ENCODE results near the gene WIZ.
A peak's percentile ranks its signal among the peaks of the same experiment; 100 is the strongest.

WIZ gene

DNA sequence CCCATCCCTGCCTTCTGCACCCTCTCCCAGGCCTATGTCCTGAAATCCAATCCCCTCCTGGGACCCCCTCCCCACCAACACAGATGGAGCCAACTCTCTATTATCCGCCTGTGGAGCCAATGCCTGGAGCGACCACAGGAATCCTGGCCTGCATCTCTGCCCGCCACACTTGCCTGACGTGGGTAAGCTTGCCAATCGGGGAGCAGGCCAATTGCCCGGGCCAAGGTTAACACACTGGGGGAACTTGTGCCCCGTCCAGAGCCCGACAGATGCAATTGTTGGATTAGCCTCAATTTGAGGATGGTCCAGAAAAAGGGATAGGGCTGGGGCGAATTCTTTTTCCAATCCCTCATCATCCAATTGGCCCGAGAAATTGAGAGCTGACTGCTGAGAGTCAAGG is 5.9 kb downstream of the WIZ start:
- ATAC-seq (no peak), DNase-seq (no peak)

DNA sequence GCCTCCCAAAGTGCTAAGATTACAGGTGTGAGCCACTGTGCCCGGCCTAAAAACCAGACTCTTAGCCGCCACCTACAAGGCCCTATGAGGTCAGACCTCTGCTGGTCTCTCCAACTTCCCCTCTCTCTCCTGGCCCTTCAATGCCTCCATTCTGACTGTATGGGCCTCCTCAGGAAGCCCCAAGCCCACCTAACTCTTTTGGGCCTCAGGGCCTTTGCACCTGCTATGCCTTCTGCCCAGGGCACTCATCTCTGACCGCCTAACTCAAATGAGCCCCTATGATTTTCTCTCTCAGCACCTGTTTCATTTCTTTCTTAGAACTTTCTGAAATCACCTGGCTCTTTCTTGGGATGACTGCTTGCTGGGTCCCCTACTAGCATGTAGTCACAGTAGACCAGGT is 6.4 kb downstream of the WIZ start:
- no peak for ATAC-seq
- DNase-seq = no peak

GRCh38 chr19:15442142-15442920 is 7.4 kb downstream of the WIZ start:
- no peak for DNase-seq
- no peak for ATAC-seq

DNA sequence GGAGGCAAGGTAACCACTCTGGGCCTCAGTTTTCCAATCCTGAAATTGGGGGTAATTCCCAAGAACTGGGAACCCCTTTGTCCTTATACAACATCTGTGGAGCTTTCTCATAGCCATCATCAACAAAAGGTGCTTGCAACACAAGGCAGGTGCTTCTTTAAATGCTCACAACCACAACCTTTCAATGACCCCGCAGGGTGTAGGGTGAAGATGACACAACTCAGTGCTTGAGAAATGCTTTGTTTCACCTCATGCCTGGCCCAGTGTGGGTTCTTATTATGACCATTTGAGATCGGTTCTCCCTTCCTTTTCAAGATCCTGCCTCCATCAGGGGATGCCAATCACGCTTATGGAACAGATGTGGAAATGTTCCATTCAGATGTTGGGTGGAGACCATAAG is 8.4 kb downstream of the WIZ start:
- DNase-seq (no peak), ATAC-seq (no peak)

- no peak for DNase-seq
- ATAC-seq = no peak
Measured at GRCh38 chr19:15439821-15440641, 9.7 kb downstream of the WIZ start.

DNA sequence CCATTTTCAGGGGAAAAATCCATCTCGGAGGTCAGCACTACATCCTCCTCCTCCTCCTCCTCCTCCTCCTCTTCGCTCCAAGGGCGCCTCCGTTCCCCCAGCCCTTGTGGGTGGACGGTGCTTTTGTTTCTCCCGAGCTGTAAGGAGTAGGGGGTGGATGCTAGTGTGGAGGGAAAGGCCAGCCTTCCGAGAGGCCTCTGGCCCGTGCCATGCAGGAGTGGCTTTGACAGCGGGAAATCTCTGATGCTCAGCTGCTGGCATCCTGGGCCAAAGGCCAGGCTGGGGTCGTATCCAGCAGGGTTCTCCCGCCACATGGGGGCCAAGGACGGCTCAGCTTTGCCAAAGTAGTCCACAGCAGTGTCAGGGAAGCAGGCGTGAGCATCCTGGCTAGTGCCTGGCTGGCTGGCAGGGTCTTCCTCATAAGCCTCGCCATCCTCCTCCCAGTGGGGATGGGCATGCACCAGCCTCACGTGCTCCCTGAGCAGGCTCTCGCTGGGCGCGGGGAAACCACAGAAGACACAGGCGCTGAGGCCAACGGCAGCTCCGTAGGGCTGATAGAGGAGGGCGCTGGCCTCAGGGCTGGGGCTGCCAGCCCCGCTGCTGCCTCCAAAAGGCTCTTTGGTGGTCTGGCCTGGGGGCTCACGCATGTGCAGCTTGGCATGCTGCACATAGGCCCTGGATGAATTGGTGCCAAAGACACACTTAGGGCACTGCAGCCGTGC is 10.5 kb downstream of the WIZ start:
- ATAC-seq (no peak), DNase-seq (no peak)

DNA sequence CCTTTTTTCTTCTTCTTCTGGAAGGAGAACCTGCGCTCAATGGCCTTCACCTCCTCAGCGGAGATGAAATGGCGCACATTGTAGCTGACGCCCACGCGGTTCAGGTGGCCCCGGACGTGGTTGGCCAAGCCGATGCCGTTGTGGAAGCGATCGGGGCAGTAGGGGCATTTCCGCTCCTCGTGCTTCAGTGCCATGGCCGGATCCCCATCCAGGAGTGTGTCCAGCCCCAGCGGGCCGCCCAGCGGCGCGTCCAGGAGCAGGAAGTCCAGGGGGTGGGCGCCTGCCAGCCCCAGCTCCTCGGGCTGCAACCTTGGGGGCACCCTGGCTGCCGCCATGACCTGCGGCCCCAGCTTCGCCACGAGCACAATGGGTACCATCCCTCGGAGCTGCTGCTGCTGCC is 11.2 kb downstream of the WIZ start:
- no peak for DNase-seq
- no peak for ATAC-seq

GRCh38 chr19:15438124-15438496 is 11.6 kb downstream of the WIZ start:
- DNase-seq (no peak), ATAC-seq (no peak)

- ATAC-seq (no peak), DNase-seq (no peak)
Measured at GRCh38 chr19:15437355-15438123, 12.2 kb downstream of the WIZ start.

DNA sequence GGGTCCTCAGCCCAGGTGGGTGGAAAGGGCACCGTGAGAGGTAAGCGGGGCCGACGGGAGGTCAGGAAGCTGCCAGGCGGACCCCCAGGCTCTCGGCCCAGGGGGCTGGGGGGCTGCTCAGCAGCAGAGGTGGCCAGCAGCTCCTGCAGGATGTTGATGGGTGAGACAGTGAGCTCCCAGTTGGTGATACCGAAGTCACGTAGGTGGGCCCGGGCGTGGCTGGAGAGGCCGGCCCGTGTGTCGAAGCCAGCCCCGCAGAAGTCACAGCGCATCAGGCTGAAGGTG is 13.0 kb downstream of the WIZ start:
- DNase-seq (no peak), ATAC-seq (no peak)

DNA sequence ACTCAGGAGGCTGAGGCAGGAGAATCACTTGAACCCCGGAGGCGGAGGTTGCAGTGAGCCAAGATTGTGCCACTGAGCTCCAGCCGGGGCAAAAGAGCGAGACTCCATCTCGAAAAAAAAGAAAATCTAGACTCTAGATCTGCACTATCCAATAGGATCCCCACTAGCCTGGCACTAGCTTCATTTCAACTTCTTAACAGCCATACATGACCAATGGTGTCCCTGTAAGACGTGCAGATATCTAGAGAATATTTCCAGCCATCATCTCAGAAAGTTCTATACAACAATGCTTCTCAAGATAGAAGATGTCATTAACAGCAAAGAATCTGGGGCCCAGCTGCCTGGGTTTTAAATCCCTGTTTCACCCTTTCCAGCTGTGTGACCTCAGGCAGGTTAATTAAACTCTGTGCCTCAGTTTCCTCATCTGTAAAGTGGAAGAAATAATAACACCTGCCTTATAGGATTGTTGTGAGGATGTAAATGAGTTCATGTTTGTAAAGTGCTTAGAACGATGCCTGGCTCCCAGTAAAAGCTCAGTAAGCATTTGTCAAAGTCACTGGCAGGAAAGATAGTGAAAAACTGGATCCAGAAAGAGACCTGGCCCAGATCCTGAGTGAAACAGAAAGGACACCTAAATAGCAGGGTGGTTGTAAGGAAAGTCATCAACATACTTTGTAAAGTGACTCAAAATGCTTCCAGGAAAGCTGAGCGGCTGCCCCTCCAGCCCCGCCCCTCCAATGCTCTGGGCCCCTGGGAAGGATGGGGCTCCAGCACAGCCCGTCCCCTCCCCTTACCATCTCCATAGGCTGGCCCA is 13.5 kb downstream of the WIZ start:
- no peak for ATAC-seq

GRCh38 chr19:15433519-15434069 is 16.2 kb downstream of the WIZ start:
- ATAC-seq (no peak), DNase-seq (no peak)

More for the DNA sequence above, 13.5 kb downstream of the WIZ start:
- DNase-seq = no peak

DNA sequence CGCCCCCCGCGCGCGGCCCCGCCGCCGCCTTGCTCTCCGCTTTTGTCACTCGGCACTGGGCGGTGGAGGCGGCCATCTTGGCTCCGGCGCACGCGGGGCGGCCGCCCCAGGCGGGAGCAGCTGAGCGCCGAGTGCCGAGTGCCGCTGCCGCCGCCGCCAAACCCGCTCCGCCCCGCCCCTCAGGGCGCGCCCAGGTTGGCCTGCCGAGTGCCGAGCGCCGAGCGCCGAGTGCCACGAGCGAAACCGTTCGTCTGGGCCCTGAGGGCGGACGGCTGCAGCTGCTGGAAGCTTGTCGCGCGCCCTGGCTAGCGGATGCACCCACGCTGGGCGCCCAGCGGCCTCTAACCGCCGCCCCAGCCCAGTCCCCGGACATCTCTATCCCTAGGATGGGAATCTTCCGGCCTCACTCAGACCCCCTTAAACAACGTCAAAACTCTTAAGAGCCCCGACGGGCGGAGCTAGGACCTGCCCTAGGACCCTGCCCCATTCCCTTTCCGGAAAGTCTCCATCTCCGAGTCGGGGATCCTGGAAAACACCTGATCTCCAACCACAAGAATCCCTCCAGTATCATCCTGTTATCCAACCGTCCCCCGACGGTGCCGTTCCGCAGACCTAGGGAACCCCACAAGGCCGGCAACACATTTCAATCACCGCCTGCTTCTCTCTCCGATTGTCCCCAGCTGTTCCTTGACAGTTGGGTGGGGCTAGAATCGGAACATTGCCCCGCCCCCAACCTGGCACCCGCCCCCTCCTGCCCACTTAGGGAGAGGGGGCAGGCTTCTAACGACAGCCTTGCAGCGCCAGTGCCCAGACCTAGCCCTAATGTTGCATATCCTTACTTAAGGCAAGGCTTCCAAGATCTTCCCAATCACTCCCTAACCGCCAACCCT is 16.9 kb downstream of the WIZ start:
- DNase-seq = peak; percentile 95
- peak; percentile 85 for ATAC-seq

GRCh38 chr19:15432018-15432494 is 17.7 kb downstream of the WIZ start:
- ATAC-seq (no peak), DNase-seq (peak; percentile 56)

GRCh38 chr19:15431396-15432017 is 18.2 kb downstream of the WIZ start:
- no peak for DNase-seq
- no peak for ATAC-seq

DNA sequence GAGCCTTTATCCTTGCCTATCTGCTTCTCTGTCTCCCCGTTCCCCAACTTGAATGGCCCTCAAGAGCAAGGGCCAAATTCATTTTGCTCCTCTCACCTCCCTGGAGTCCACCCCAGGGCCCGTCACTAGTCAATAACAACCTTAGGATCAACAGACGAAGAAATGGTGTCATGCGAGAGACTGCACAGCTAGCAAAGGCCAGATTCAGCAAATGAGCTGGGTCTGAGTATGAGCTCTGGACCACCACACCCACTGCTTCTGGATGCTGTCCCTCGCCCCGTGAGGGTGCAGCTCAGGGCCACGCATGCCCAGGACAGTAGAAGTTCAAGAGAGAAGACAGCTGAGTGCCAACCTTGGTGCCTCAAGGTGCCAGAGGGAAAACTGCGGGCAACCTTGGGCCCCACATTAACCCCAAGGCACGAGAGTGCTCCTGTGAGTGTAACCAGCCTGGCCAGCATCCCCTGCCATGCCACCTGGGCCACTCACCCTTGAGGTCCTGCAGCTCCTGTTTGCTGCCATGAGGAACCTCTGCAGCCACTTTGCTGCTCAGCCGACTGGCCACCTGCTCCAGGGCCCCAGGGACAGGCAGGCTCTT is 19.1 kb downstream of the WIZ start:
- no peak for ATAC-seq
- no peak for DNase-seq

GRCh38 chr19:15429825-15430467 is 19.8 kb downstream of the WIZ start:
- DNase-seq (no peak), ATAC-seq (no peak)

DNA sequence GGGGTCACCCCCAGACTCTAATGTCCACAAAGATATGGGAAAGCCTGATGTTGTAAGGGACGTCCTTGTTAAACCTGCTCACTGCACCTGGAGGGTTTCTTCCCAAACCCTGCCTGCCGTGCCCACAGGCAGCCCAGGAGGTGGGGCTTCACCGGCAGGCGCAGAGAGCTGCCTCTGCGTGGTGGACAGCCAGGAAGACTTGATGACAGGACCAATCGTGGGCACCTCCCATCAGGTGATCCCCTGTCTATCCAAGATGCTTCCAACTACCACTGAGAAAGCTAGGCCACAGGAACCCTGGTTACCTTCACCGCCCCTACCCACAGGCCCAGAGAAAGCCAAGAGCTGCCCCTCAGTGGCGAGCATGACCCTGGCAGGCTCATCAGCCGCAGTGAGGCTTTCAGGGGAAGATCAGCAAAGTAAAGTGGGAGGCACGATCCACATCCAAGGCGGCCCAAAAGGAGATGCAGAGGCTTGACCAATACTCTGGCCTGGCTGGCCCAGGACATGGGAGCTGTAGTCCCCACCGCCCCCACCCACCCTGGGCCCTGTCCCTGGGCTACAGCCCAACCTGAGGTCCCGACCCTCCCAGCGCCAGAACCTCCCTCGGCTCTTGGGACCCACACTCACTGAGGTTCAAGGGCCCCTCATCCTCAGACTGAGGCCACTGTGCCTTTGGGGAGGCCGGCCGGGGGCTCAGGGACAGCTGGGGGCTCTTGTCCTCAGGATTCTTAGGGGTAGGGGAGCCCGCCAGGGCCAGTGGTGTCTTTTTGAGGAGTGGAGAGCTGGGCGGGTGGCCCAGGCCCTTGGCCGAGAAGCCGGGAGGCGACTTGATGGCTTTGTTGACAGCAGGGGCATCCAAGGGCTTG is 20.6 kb downstream of the WIZ start:
- DNase-seq (no peak), ATAC-seq (no peak)

All from stimulated activated naive CD8-positive, alpha-beta T cell treated with anti-CD3 and anti-CD28 coated beads, Interleukin-15, Interleukin-2, amounts not matched to agents 100 U/mL and 50 U/mL, for 24 hours (primary cell).